Loucy (cell line): ENCODE results near the gene TENM4.

ENCODE experiments used
- H2AFZ ChIP-seq: fragments of 200-600 bp; sonication (generic); 2 replicates; pipeline ENCODE4 v1.6.0; 2016; ENCODE audit warnings: antibody characterized with exemption, mild to moderate bottlenecking, low read length, moderate library complexity
- H3F3A ChIP-seq: fragments of 200-600 bp; 2 replicates; pipeline ENCODE4 v1.6.0; 2016; ENCODE audit warnings: antibody characterized with exemption, low read depth, mild to moderate bottlenecking
- H3K27me3 ChIP-seq: fragments of 200-600 bp; sonication (generic); 2 replicates; pipeline ENCODE4 v1.6.1; 2014; ENCODE audit warnings: low read length, mild to moderate bottlenecking; ENCODE audit not compliant: insufficient read depth, poor library complexity, severe bottlenecking
- H3K36me3 ChIP-seq: fragments of 200-600 bp; sonication (generic); 2 replicates; pipeline ENCODE4 v1.6.1; 2016; ENCODE audit warnings: low read length; ENCODE audit not compliant: insufficient read depth
- H3K4me1 ChIP-seq: fragments of 200-600 bp; sonication (generic); 2 replicates; pipeline ENCODE4 v1.5.1; 2014; ENCODE audit warnings: low read length, mild to moderate bottlenecking; ENCODE audit not compliant: insufficient read depth, poor library complexity, severe bottlenecking
- H3K4me2 ChIP-seq: fragments of 200-600 bp; sonication (generic); 2 replicates; pipeline ENCODE4 v1.6.0; 2014; ENCODE audit warnings: antibody characterized with exemption, low read length, low read depth, mild to moderate bottlenecking; ENCODE audit not compliant: poor library complexity, severe bottlenecking
- H3K4me3 ChIP-seq: fragments of 200-600 bp; sonication (generic); 2 replicates; pipeline ENCODE4 v1.5.1; 2014; ENCODE audit warnings: low read length, mild to moderate bottlenecking, mixed read lengths; ENCODE audit not compliant: poor library complexity, severe bottlenecking
- H3K79me2 ChIP-seq: fragments of 200-600 bp; sonication (generic); 2 replicates; pipeline ENCODE4 v1.6.1; 2014; ENCODE audit warnings: low read length; ENCODE audit not compliant: insufficient read depth
- H3K9ac ChIP-seq: fragments of 200-600 bp; sonication (generic); 2 replicates; pipeline ENCODE4 v1.6.0; 2014; ENCODE audit warnings: mild to moderate bottlenecking, low read depth, low read length, moderate library complexity; ENCODE audit not compliant: poor library complexity, severe bottlenecking
- H3K9me2 ChIP-seq: fragments of 200-600 bp; sonication (generic); replicated peaks from 2 replicates; pipeline ENCODE4 v1.6.1; 2016; ENCODE audit warnings: low read depth, low read length, mixed read lengths
- H3K9me3 ChIP-seq: fragments of 200-600 bp; sonication (generic); 2 replicates; pipeline ENCODE4 v1.6.1; 2014; ENCODE audit warnings: mild to moderate bottlenecking, antibody characterized with exemption, low read length, low read depth; ENCODE audit not compliant: insufficient read depth
- H4K20me1 ChIP-seq: fragments of 200-600 bp; sonication (generic); 2 replicates; pipeline ENCODE4 v1.6.0; 2014; ENCODE audit warnings: antibody characterized with exemption, low read length, mild to moderate bottlenecking; ENCODE audit not compliant: insufficient read depth, poor library complexity, severe bottlenecking
- EZH2phosphoT487 ChIP-seq: fragments of 200-600 bp; IDR thresholded peaks from 2 replicates; pipeline ENCODE4 v1.6.1; 2018; ENCODE audit warnings: antibody characterized with exemption, mild to moderate bottlenecking, moderate library complexity, borderline replicate concordance
- TF ChIP-seq, protein P1 (sequence below): fragments of 200-600 bp; sonication (generic); conservative IDR thresholded peaks from 2 replicates; pipeline ENCODE4 v1.5.1; 2014; ENCODE audit warnings: mild to moderate bottlenecking, antibody characterized with exemption, low read length

Gene TENM4

DNA sequence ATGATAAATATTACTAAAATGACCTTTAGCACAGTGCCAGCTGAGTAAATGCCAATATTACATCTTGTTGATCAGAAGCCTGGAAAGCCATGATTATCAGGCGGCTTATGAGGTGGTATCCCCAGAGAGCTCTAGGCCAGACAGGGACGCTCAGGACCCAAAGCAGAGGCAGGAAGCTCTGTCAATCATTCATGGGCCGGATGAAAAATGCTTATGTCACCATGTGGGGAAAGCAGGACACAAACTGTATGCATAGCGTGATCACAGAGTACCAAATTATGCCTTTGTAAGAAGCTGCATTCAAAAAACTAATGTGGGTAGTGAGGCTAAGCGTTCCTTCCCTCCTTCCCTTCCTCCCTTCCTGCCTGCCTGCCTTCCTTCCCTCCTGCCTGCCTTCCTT lies 82.6 kb downstream of the TENM4 start:
- no peak overlapping the region for H2AFZ ChIP-seq
- no peaks in the 10 kb centered on the region for H3K36me3 ChIP-seq
- TF ChIP-seq, protein P1, sequence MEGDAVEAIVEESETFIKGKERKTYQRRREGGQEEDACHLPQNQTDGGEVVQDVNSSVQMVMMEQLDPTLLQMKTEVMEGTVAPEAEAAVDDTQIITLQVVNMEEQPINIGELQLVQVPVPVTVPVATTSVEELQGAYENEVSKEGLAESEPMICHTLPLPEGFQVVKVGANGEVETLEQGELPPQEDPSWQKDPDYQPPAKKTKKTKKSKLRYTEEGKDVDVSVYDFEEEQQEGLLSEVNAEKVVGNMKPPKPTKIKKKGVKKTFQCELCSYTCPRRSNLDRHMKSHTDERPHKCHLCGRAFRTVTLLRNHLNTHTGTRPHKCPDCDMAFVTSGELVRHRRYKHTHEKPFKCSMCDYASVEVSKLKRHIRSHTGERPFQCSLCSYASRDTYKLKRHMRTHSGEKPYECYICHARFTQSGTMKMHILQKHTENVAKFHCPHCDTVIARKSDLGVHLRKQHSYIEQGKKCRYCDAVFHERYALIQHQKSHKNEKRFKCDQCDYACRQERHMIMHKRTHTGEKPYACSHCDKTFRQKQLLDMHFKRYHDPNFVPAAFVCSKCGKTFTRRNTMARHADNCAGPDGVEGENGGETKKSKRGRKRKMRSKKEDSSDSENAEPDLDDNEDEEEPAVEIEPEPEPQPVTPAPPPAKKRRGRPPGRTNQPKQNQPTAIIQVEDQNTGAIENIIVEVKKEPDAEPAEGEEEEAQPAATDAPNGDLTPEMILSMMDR: no peak
- TF ChIP-seq EZH2phosphoT487: no peak
- no peak overlapping the region for H3K4me2 ChIP-seq
- no peaks in the 10 kb centered on the region for H3K27me3 ChIP-seq
- H4K20me1 ChIP-seq: no peaks in the 10 kb centered on the region
- no peak overlapping the region for H3K4me3 ChIP-seq
- H3K9me3 ChIP-seq: 0 out of 2 replicates have a peak, but pooled peaks cover 6% of the 10 kb centered on the region
- H3F3A ChIP-seq: no peaks in the 10 kb centered on the region
- H3K4me1 ChIP-seq: no peaks in the 10 kb centered on the region
- no peaks in the 10 kb centered on the region for H3K9me2 ChIP-seq
- H3K79me2 ChIP-seq: no peaks in the 10 kb centered on the region
- H3K9ac ChIP-seq: no peak overlapping the region

DNA sequence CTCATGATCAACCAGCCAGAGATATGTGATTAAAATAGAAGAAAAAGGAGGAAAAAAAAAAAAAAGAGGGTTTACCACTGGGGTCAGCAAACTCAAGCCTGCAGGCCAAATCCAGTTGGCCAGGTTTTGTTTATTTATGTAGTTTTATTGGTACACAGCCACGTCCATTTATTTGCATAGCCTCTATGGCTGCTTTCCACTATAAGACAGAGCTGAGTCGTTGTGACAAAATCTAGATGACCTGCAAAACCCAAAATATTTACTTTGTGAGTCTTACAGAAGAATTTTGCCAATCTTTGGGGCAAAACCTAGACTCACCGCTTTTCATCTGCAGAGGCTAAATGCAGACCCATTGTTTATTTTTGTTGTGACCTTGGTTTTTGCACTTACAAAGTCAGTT lies 87.1 kb downstream of the TENM4 start:
- Histone ChIP-seq H3K9me2 (no peaks in the 10 kb centered on the region), H3F3A (no peaks in the 10 kb centered on the region), H3K9me3 (0 out of 2 replicates have a peak, but pooled peaks cover 3% of the 10 kb centered on the region), H3K79me2 (no peaks in the 10 kb centered on the region), H3K4me1 (no peaks in the 10 kb centered on the region), H2AFZ (no peak overlapping the region), H3K27me3 (no peaks in the 10 kb centered on the region), H3K4me2 (no peak overlapping the region), H3K36me3 (no peaks in the 10 kb centered on the region), H4K20me1 (no peaks in the 10 kb centered on the region), H3K9ac (no peak overlapping the region), H3K4me3 (no peak overlapping the region)
- TF ChIP-seq EZH2phosphoT487: no peak
- TF ChIP-seq, protein P1: no peak

DNA sequence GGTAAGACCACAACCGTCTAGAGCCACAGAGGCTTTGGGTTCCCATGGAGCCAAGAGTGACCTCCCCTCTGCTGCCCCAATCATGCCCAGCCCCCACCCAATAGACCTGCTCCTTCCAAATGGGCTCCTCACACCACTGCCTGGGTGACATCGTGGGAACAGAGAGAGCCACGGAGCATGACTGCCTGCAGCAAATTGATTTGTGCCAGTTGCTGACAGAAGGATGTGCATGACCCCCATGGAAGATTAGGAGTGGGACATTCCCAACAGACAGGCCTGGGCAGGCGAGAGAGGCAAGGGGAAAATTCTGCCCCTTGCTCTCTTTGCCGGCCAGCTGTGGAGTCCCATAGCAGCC lies 88.5 kb downstream of the TENM4 start:
- Histone ChIP-seq H4K20me1 (no peaks in the 10 kb centered on the region), H3K79me2 (no peaks in the 10 kb centered on the region), H3F3A (no peaks in the 10 kb centered on the region), H3K4me3 (no peak overlapping the region), H3K9ac (no peak overlapping the region), H2AFZ (no peak overlapping the region), H3K4me1 (no peaks in the 10 kb centered on the region), H3K9me3 (0 out of 2 replicates have a peak, but pooled peaks cover 3% of the 10 kb centered on the region), H3K27me3 (no peaks in the 10 kb centered on the region), H3K36me3 (no peaks in the 10 kb centered on the region), H3K4me2 (no peak overlapping the region), H3K9me2 (no peaks in the 10 kb centered on the region)
- TF ChIP-seq EZH2phosphoT487: no peak
- TF ChIP-seq, protein P1: no peak
